ENCODE data around the gene TJP3. TPM values are rescaled to one million over a fixed set of nuclear protein-coding genes. Genes with fewer than 3 reads are reported as not detected.

TJP3 gene
- total and polyA plus RNA-seq, 8 donors = 11.2 to 36.2 (median 15.7) TPM

- no peak overlapping the region for H3K4me3 ChIP-seq
- no peak for TF ChIP-seq CTCF (IDR thresholded peaks at IDR 0.05)
- H3K36me3 ChIP-seq = no peaks in the 10 kb centered on the region
- ATAC-seq (no peak), DNase-seq (no peak)
- no peak overlapping the region for H3K27ac ChIP-seq
- peaks cover 11 to 50% of the 10 kb centered on the region in 2 donors for H3K27me3 ChIP-seq
- intact Hi-C loops (cut with DNase I) = no loop called here
- H3K4me1 ChIP-seq = peaks cover 6 to 21% of the 10 kb centered on the region in 2 donors
- H3K9me3 ChIP-seq = peaks cover 0 to 11% of the 10 kb centered on the region in 2 donors
Measured at GRCh38 chr19:3798137-3798536, 90.0 kb downstream of the TJP3 start.

Other genes with a start within 250 kb of the TJP3 start
- not detected for gene SMIM24, start 227.9 kb upstream of the TJP3 start, total RNA-seq
- gene SMIM24, start 227.9 kb upstream of the TJP3 start, polyA plus RNA-seq (ENCODE audit: insufficient read length in 6 of 6) = 1 to 10 TPM in 5 of 6 donors, under 1 TPM in 1; 0.78 to 4.6 (median 1.8) TPM
- gene SMIM44, start 224.9 kb upstream of the TJP3 start, total RNA-seq = not detected
- gene SMIM44, start 224.9 kb upstream of the TJP3 start, polyA plus RNA-seq (ENCODE audit: insufficient read length in 6 of 6) = not detected
- gene DOHH, start 207.7 kb upstream of the TJP3 start, total RNA-seq = 10 to 100 TPM; 11.8 to 14.1 TPM
- 1 to 10 TPM; 5.8 to 8.2 (median 7.3) TPM for gene DOHH, start 207.7 kb upstream of the TJP3 start, polyA plus RNA-seq (ENCODE audit: insufficient read length in 6 of 6)
- gene FZR1, start 202.1 kb upstream of the TJP3 start, total RNA-seq = 10 to 100 TPM; 33.4 to 39.5 TPM
- 10 to 100 TPM; 42.7 to 56.6 (median 51.4) TPM for gene FZR1, start 202.1 kb upstream of the TJP3 start, polyA plus RNA-seq (ENCODE audit: insufficient read length in 6 of 6)
- 1 to 10 TPM; 2.8 to 3.2 TPM for gene TEKTIP1, start 169.2 kb upstream of the TJP3 start, total RNA-seq
- gene TEKTIP1, start 169.2 kb upstream of the TJP3 start, polyA plus RNA-seq (ENCODE audit: insufficient read length in 6 of 6) = 1 to 10 TPM; 3.6 to 7.5 (median 6.0) TPM
- gene MFSD12, start 150.8 kb upstream of the TJP3 start, total RNA-seq = 10 to 100 TPM; 61.7 to 90.2 TPM
- 10 to 100 TPM; 32.2 to 56.4 (median 43.2) TPM for gene MFSD12, start 150.8 kb upstream of the TJP3 start, polyA plus RNA-seq (ENCODE audit: insufficient read length in 6 of 6)
- 10 to 100 TPM; 50.9 to 74.8 TPM for gene HMG20B, start 135.4 kb upstream of the TJP3 start, total RNA-seq
- 100 to 1,000 TPM in 1 of 6 donors, 10 to 100 TPM in 5; 75.3 to 104 (median 90.9) TPM for gene HMG20B, start 135.4 kb upstream of the TJP3 start, polyA plus RNA-seq (ENCODE audit: insufficient read length in 6 of 6)
- gene GIPC3, start 122.9 kb upstream of the TJP3 start, total RNA-seq = 1 to 10 TPM; 3.1 TPM
- gene GIPC3, start 122.9 kb upstream of the TJP3 start, polyA plus RNA-seq (ENCODE audit: insufficient read length in 6 of 6) = 1 to 10 TPM; 4.0 to 8.5 (median 5.1) TPM
- gene TBXA2R, start 101.5 kb upstream of the TJP3 start, total RNA-seq = 1 to 10 TPM; 5.3 to 7.9 TPM
- gene TBXA2R, start 101.5 kb upstream of the TJP3 start, polyA plus RNA-seq (ENCODE audit: insufficient read length in 6 of 6) = 1 to 10 TPM; 1.8 to 3.9 (median 3.4) TPM
- 10 to 100 TPM; 19.8 to 21.6 TPM for gene CACTIN, start 81.6 kb upstream of the TJP3 start, total RNA-seq
- 10 to 100 TPM; 21.2 to 33.2 (median 27.8) TPM for gene CACTIN, start 81.6 kb upstream of the TJP3 start, polyA plus RNA-seq (ENCODE audit: insufficient read length in 6 of 6)
- gene PIP5K1C, start 7.9 kb upstream of the TJP3 start, total RNA-seq = 10 to 100 TPM; 38.7 to 42.2 TPM
- 10 to 100 TPM; 20.2 to 31.0 (median 25.5) TPM for gene PIP5K1C, start 7.9 kb upstream of the TJP3 start, polyA plus RNA-seq (ENCODE audit: insufficient read length in 6 of 6)
- 10 to 100 TPM; 22.1 to 24.7 TPM for gene APBA3, start 53.3 kb downstream of the TJP3 start, total RNA-seq
- gene APBA3, start 53.3 kb downstream of the TJP3 start, polyA plus RNA-seq (ENCODE audit: insufficient read length in 6 of 6) = 10 to 100 TPM; 15.5 to 21.9 (median 18.6) TPM
- 10 to 100 TPM; 52.4 to 59.1 TPM for gene MRPL54, start 54.3 kb downstream of the TJP3 start, total RNA-seq
- gene MRPL54, start 54.3 kb downstream of the TJP3 start, polyA plus RNA-seq (ENCODE audit: insufficient read length in 6 of 6) = 10 to 100 TPM; 24.4 to 33.6 (median 29.7) TPM
- gene RAX2, start 63.8 kb downstream of the TJP3 start, total RNA-seq = not detected
- under 1 TPM in 1 of 6 donors, not detected in 5; 0.08 TPM for gene RAX2, start 63.8 kb downstream of the TJP3 start, polyA plus RNA-seq (ENCODE audit: insufficient read length in 6 of 6)
- 1 to 10 TPM; 6.6 to 9.1 TPM for gene MATK, start 78.0 kb downstream of the TJP3 start, total RNA-seq
- gene MATK, start 78.0 kb downstream of the TJP3 start, polyA plus RNA-seq (ENCODE audit: insufficient read length in 6 of 6) = 1 to 10 TPM; 1.1 to 2.9 (median 1.6) TPM
- gene ZFR2, start 160.7 kb downstream of the TJP3 start, total RNA-seq = under 1 TPM; 0.26 to 0.52 TPM
- gene ZFR2, start 160.7 kb downstream of the TJP3 start, polyA plus RNA-seq (ENCODE audit: insufficient read length in 6 of 6) = under 1 TPM; 0.18 to 0.99 (median 0.54) TPM
- not detected for gene ATCAY, start 172.3 kb downstream of the TJP3 start, total RNA-seq
- gene ATCAY, start 172.3 kb downstream of the TJP3 start, polyA plus RNA-seq (ENCODE audit: insufficient read length in 6 of 6) = under 1 TPM; 0.14 to 0.34 (median 0.16) TPM
- under 1 TPM; 0.32 to 0.50 TPM for gene NMRK2, start 224.7 kb downstream of the TJP3 start, total RNA-seq
- not detected for gene NMRK2, start 224.7 kb downstream of the TJP3 start, polyA plus RNA-seq (ENCODE audit: insufficient read length in 6 of 6)